WTC11 (cell line): ENCODE measurements around the gene NAA40. TPM values are rescaled to one million over a fixed set of nuclear protein-coding genes. Genes with fewer than 3 reads are reported as not detected.

Experiments
- ATAC-seq: fragments of 200-7000 bp; cut with Tn5 transposase; 2 replicates; pipeline ENCODE4 v1.10.0; 2021; ENCODE audit warnings: mild to moderate bottlenecking, moderate library complexity
- CTCF ChIA-PET: fragments of 300-600 bp; sonication (Branson Sonifier 250); formaldehyde crosslinking; loops from one replicate; lab custom pipeline; 2021; ENCODE audit warnings: antibody characterized with exemption; lab: Charles Lee
- POLR2A ChIA-PET: fragments of 350-600 bp; sonication (Branson Sonifier 250); formaldehyde crosslinking; loops from one replicate; lab custom pipeline; 2021; ENCODE audit warnings: antibody characterized with exemption; lab: Charles Lee
- DNase-seq: peaks from one replicate; pipeline ENCODE4 v3.0.0; 2021; ENCODE audit warnings: low spot score
- H3K27ac Mint-ChIP-seq: 2 replicates; pipeline ENCODE4 v1.8.0; 2021; ENCODE audit warnings: mixed read lengths
- H3K27me3 Mint-ChIP-seq: 2 replicates; pipeline ENCODE4 v1.8.0; 2021; ENCODE audit warnings: low read depth, mild to moderate bottlenecking, moderate library complexity, mixed read lengths
- H3K36me3 Mint-ChIP-seq: 2 replicates; pipeline ENCODE4 v1.8.0; 2021; ENCODE audit warnings: mixed read lengths
- H3K4me1 Mint-ChIP-seq: 2 replicates; pipeline ENCODE4 v1.8.0; 2022; ENCODE audit warnings: mixed read lengths
- H3K4me3 Mint-ChIP-seq: 2 replicates; pipeline ENCODE4 v1.8.0; 2021; ENCODE audit warnings: mild to moderate bottlenecking, moderate library complexity, mixed read lengths
- H3K9me3 Mint-ChIP-seq: 2 replicates; pipeline ENCODE4 v1.8.0; 2021; ENCODE audit warnings: mixed read lengths
- FOXP1 ChIP-seq: sonication (generic); formaldehyde crosslinking; IDR thresholded peaks from 2 replicates; pipeline ENCODE4 v1.8.0; 2022; ENCODE audit warnings: missing genetic modification reagents, mild to moderate bottlenecking, moderate library complexity, borderline replicate concordance
- GRHL2 ChIP-seq: fragments of 250-450 bp; sonication (Bioruptor Pico); IDR thresholded peaks from 2 replicates; pipeline ENCODE4 v1.8.0; 2022; ENCODE audit warnings: mild to moderate bottlenecking, moderate library complexity; ENCODE audit not compliant: insufficient replicate concordance, severe bottlenecking
- GTF2I ChIP-seq: fragments of 250-450 bp; sonication (Bioruptor Pico); conservative IDR thresholded peaks from 2 replicates; pipeline ENCODE4 v1.4.0; 2021; ENCODE audit warnings: mild to moderate bottlenecking
- HMGA2 ChIP-seq: fragments of 250-450 bp; sonication (Bioruptor Pico); IDR thresholded peaks from 2 replicates; pipeline ENCODE4 v1.4.0; 2021; ENCODE audit warnings: mild to moderate bottlenecking, moderate library complexity
- IRF1 ChIP-seq: sonication (generic); formaldehyde crosslinking; IDR thresholded peaks from 2 replicates; pipeline ENCODE4 v1.8.0; 2023; ENCODE audit warnings: missing genetic modification reagents
- SMAD3 ChIP-seq: sonication (generic); formaldehyde crosslinking; IDR thresholded peaks from 2 replicates; pipeline ENCODE4 v1.8.0; 2022; ENCODE audit warnings: missing genetic modification reagents, mild to moderate bottlenecking, borderline replicate concordance
- SOX15 ChIP-seq: fragments of 250-450 bp; sonication (Bioruptor Pico); IDR thresholded peaks from 2 replicates; pipeline ENCODE4 v1.9.0; 2021; ENCODE audit warnings: mild to moderate bottlenecking
- TCF7 ChIP-seq: sonication (generic); formaldehyde crosslinking; IDR thresholded peaks from 2 replicates; pipeline ENCODE4 v1.8.0; 2022; ENCODE audit warnings: mild to moderate bottlenecking, low read depth, missing genetic modification reagents, moderate library complexity
- ZMAT4 ChIP-seq: fragments of 250-450 bp; sonication (Bioruptor Pico); IDR thresholded peaks from 2 replicates; pipeline ENCODE4 v1.9.0; 2021; ENCODE audit warnings: mild to moderate bottlenecking
- ZNF416 ChIP-seq: fragments of 250-450 bp; sonication (Bioruptor Pico); IDR thresholded peaks from 2 replicates; pipeline ENCODE4 v1.9.0; 2021; ENCODE audit warnings: mild to moderate bottlenecking, inconsistent platforms
- ZNF423 ChIP-seq: fragments of 250-450 bp; sonication (Bioruptor Pico); IDR thresholded peaks from 2 replicates; pipeline ENCODE4 v2.1.2; 2022; ENCODE audit warnings: mild to moderate bottlenecking, moderate library complexity
- total RNA-seq: library from RNA; stranded (reverse); gene quantifications from 3 replicates; pipeline ENCODE4 v1.2.3, GENCODE V29; 2021
- TF ChIP-seq, protein P1 (sequence below): sonication (generic); formaldehyde crosslinking; IDR thresholded peaks from 2 replicates; pipeline ENCODE4 v1.8.1; 2022; ENCODE audit warnings: mild to moderate bottlenecking, moderate library complexity, missing genetic modification reagents
- TF ChIP-seq, protein P2 (sequence below): sonication (generic); formaldehyde crosslinking; conservative IDR thresholded peaks from 2 replicates; pipeline ENCODE4 v1.8.1; 2023; ENCODE audit warnings: mild to moderate bottlenecking, low read depth, missing genetic modification reagents, moderate library complexity
- TF ChIP-seq, protein P3 (sequence below): sonication (generic); formaldehyde crosslinking; IDR thresholded peaks from 2 replicates; pipeline ENCODE4 v1.8.1; 2023; ENCODE audit warnings: mild to moderate bottlenecking, moderate library complexity, missing genetic modification reagents

NAA40 gene
- total RNA-seq, 1 experiment from 2014 or later = 31.8 TPM

GRCh38 chr11:64000026-64000739 is 61.4 kb downstream of the NAA40 start (continued):
- TF ChIP-seq SMAD3 (no peak), SOX15 (CRISPR knock-in tag) (no peak), IRF1 (CRISPR knock-in tag) (no peak), ZNF423 (CRISPR knock-in tag) (0 out of 2 replicates have a peak, but pooled peaks have one; percentile 45)
- TF ChIP-seq, protein P1, sequence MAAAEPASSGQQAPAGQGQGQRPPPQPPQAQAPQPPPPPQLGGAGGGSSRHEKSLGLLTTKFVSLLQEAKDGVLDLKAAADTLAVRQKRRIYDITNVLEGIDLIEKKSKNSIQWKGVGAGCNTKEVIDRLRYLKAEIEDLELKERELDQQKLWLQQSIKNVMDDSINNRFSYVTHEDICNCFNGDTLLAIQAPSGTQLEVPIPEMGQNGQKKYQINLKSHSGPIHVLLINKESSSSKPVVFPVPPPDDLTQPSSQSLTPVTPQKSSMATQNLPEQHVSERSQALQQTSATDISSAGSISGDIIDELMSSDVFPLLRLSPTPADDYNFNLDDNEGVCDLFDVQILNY (CRISPR knock-in tag) = peak; percentile 87; the same call in 1 of the 2 replicates
- TF ChIP-seq, protein P2, sequence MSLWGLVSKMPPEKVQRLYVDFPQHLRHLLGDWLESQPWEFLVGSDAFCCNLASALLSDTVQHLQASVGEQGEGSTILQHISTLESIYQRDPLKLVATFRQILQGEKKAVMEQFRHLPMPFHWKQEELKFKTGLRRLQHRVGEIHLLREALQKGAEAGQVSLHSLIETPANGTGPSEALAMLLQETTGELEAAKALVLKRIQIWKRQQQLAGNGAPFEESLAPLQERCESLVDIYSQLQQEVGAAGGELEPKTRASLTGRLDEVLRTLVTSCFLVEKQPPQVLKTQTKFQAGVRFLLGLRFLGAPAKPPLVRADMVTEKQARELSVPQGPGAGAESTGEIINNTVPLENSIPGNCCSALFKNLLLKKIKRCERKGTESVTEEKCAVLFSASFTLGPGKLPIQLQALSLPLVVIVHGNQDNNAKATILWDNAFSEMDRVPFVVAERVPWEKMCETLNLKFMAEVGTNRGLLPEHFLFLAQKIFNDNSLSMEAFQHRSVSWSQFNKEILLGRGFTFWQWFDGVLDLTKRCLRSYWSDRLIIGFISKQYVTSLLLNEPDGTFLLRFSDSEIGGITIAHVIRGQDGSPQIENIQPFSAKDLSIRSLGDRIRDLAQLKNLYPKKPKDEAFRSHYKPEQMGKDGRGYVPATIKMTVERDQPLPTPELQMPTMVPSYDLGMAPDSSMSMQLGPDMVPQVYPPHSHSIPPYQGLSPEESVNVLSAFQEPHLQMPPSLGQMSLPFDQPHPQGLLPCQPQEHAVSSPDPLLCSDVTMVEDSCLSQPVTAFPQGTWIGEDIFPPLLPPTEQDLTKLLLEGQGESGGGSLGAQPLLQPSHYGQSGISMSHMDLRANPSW (CRISPR knock-in tag) = 0 out of 2 replicates have a peak, but pooled peaks have one; percentile 35

- DNase-seq (peak; percentile 23), ATAC-seq (no peak)
- CTCF ChIA-PET = interaction anchor here (0.6 to 5.4 kb wide), 56 partner anchors 8 to 674 kb away, joined by 3 to 75 read pairs (median 5); partner anchors contain the start of genes FERMT3, FLRT1, MACROD1 and MARK2
Observed at GRCh38 chr11:64000740-64001483, 62.1 kb downstream of the NAA40 start.

GRCh38 chr11:64001484-64002420 is 63.0 kb downstream of the NAA40 start:
- H3K36me3 Mint-ChIP-seq = peaks cover 6% of the 10 kb centered on the region
- ChIA-PET CTCF (interaction anchor here (0.6 to 5.4 kb wide), 33 partner anchors 14 to 330 kb away, joined by 3 to 75 read pairs (median 6); partner anchors contain the start of genes FERMT3, FLRT1, MACROD1 and NAA40), POLR2A (interaction anchor here (0.6 to 1.8 kb wide), 3 partner anchors 27 to 1636 kb away, joined by 3 to 8 read pairs (median 7); partner anchors contain the start of gene SIPA1)
- DNase-seq = no peak
- H3K27me3 Mint-ChIP-seq = peaks cover 58% of the 10 kb centered on the region
- TF ChIP-seq GRHL2 (no peak), FOXP1 (CRISPR knock-in tag) (no peak), TCF7 (no peak), ZMAT4 (CRISPR knock-in tag) (no peak), HMGA2 (CRISPR knock-in tag) (no peak)
- TF ChIP-seq, protein P3, sequence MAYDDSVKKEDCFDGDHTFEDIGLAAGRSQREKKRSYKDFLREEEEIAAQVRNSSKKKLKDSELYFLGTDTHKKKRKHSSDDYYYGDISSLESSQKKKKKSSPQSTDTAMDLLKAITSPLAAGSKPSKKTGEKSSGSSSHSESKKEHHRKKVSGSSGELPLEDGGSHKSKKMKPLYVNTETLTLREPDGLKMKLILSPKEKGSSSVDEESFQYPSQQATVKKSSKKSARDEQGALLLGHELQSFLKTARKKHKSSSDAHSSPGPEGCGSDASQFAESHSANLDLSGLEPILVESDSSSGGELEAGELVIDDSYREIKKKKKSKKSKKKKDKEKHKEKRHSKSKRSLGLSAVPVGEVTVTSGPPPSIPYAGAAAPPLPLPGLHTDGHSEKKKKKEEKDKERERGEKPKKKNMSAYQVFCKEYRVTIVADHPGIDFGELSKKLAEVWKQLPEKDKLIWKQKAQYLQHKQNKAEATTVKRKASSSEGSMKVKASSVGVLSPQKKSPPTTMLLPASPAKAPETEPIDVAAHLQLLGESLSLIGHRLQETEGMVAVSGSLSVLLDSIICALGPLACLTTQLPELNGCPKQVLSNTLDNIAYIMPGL (CRISPR knock-in tag) = no peak
- H3K4me3 Mint-ChIP-seq = peak overlapping the region; percentile 40; the same call in 1 of the 2 replicates
- H3K9me3 Mint-ChIP-seq = no peaks in the 10 kb centered on the region
- H3K27ac Mint-ChIP-seq = no peak overlapping the region; the same call in 1 of the 2 replicates
- no peak for ATAC-seq
- peaks cover 14% of the 10 kb centered on the region for H3K4me1 Mint-ChIP-seq

More at GRCh38 chr11:64000740-64001483, 62.1 kb downstream of the NAA40 start:
- H3K36me3 Mint-ChIP-seq = peaks cover 7% of the 10 kb centered on the region
- TF ChIP-seq, protein P1 (CRISPR knock-in tag) = 0 out of 2 replicates have a peak, but pooled peaks have one; percentile 1
- TF ChIP-seq GTF2I (CRISPR knock-in tag) (peak; percentile 93), ZNF416 (CRISPR knock-in tag) (no peak)
- TF ChIP-seq, all 79 proteins: peak for 2
- Mint-ChIP-seq H3K27ac (no peak overlapping the region), H3K4me1 (peaks cover 11% of the 10 kb centered on the region), H3K27me3 (peaks cover 50% of the 10 kb centered on the region), H3K4me3 (peak overlapping the region; percentile 40; the same call in 1 of the 2 replicates), H3K9me3 (no peaks in the 10 kb centered on the region)
- POLR2A ChIA-PET = interaction anchor here (0.6 to 1.8 kb wide), 5 partner anchors 28 to 1637 kb away, joined by 3 to 8 read pairs (median 5); partner anchors contain the start of gene SIPA1
